ENCODE measurements around the gene CASQ2.
"Not testable (repeated sequence)": the region's sequence is repeated elsewhere in the genome, so short reads cannot be mapped to it uniquely, and the experiment has no call there.

The CASQ2 gene

DNA sequence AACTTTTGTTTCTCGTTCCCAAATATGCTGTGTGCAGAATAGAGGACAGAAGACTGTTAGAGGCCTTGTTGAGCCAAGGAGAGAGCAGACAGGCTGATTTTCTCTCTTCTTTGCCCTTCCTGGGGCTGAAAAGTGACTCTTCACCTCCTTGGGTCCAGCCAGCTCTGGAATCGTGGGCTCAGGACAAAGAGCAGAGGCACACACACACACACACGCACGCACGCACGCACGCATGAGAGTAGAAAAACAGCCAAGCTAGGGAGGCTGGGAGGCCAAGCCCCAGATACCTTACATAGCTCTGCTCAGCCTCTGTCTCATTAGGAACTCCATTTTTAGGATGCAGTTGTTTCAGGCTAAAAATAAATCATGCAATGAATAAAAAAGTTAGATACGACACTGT is at the start of gene CASQ2:
TSS of gene CASQ2 (minus strand) at position 166 of the 400 bp plus-strand sequence. CDS start 173 bp downstream, outside the sequence.
- DNase-seq, result no peak

DNA sequence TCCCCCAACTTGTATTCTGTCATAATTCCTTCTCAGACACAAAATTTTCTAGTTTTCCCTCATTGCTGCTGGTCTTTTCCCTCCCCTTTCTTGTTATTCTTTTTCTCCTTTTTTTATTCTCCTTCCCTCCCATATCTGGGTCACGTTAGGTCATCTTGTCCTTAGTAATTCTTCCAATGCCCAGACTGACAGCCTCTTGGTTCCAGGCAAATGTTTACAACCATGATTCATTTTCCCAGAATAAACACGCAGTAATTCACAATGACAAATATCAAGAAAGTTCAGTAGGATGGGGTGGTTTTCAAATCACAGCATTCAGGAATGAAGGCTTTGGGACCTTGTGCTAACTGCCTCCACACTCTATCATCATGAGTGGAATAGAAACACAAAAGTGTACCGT is 47.2 kb upstream of the CASQ2 start:
- no peak for DNase-seq

DNA sequence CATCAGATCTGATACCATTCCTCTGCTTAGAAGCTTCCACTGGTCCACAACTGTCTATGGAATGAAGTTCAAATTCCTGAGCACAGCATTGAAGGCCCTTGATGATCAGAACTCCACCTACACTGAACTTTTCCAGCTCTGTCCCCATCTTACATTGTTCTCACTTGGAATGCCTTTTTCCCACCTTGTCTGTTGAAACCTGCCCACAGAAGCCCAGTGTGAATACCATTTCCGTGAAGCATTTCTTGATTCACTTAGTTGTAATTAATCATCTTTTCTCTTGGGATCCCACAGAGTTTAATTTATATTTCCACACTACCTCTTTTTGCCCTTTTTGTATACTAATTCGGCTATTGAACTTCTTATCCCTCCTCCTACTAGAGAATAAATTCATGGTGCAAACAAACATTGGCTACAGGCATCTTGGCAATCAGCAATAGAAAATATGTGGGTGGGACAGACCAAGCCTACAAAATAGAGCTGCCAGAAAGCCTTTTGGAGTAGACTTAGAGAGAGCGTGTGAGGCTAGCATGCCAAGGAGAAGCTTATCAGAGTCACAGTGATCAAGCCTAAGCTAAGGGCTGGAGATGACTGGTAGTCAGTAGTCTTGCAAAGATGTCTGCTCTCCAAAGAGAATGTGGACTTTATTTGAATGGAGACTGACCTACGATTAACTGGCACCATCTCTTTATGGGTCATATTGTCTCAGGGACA is 46.3 kb upstream of the CASQ2 start:
- DNase-seq, result no peak

DNA sequence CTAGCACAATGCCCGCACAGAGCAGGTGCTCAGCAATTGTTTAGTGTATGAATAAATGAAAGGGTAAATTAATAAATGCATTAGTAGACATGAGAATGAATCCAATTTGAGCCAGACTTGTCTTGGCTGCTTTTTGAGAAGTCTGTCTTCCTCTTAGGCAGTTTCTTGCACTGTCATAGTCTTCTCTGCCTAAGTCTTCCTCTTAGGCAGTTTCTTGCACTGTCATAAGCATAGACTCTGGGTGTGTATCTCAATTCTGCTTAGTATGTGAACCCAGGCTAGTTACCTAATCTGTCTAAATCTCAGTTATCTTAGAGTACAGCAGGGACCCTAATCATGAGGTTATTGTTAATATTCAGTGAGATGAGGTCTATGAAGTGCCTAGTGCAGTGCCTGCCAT is 45.2 kb upstream of the CASQ2 start:
- DNase-seq, result no peak

DNA sequence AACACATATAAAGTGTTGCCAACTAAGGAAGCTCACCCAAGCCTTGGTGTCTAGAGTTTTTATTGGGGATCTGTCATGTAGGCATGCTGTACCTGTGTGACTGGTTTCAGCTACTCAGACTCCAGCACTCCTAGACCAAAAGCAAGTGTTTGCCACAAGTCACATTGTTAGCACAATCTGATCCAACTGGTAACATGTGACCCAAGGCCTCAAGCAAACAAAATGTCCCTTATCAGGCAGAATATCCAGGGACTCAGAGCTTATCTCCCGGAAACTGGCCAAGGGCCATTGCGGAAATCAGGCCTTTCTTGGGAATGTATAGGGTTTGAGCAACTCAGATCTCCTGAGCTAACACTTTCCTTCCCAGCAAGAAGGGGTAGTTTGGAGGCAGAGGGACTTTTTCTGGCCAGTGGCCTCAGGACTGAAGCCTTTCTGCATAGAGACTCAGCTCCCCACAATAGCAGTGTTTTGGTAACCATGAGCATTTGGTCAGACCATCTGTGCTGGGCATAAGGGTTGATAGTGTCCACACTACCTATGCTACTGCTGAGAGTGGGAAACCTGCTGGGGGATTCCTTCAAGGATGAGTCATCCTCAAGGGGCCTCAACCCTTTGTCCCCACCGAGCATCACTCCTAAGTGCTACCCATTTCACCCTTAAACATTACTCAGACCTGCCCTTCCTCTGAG is 42.8 kb upstream of the CASQ2 start:
- DNase-seq, result no peak

DNA sequence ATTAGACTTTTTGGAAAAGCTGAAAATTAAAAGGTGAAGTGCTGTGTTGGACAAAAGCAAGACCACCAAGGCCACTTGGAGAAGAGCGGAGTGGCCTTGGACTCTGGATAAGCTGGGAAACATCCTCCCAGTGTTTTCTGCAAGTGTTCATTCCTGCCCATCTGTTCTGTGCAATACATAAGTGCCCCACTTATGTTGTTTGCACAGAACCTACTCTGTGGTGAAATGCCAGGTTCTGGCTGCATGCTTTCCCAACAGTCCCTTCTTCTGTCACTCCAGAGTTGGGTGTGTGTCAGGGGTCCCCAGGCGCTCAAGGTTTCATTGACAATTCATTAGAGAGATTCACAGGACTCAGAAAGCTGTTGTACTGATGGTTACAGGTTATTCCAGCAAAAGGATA is 42.1 kb upstream of the CASQ2 start:
- peak; percentile 47 for DNase-seq

DNA sequence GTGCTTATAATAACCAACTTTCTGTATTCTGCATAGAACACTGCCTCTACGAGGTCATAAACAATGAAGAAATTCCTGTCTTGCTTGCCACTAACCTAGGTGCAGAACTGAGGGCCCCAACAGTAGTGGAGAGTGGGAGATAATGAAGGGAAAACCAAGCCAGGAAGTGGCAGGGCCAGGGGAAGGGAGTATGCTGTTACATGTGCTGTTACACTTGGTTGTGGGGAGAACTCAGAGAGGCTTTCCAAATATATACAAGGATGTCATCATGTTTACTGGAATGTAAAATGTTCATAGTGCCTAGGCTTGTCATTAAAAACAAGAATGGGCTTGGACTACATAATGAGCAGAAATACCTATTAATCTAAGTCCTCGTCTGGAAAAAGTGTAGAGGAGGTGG is 41.3 kb upstream of the CASQ2 start:
- DNase-seq, result no peak

DNA sequence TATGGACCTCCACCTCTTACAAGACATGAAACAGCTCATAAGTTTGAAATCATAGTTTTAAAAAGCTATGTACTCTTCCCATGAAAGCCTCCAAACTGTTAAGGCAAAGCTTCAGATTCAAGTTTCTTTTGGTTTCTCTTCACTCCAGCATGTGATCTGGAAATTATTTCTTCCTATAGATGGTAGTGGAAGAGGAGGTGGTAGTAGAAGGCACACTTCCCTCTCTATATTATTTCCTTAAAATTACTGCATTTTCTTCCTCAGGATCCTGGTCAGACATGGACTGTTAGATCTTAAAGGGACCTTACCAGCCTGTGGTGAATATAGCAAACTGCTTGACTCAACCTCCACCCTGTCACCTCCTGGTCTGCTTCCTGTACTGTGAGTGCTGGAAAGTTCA is 40.6 kb upstream of the CASQ2 start:
- no peak for DNase-seq

DNA sequence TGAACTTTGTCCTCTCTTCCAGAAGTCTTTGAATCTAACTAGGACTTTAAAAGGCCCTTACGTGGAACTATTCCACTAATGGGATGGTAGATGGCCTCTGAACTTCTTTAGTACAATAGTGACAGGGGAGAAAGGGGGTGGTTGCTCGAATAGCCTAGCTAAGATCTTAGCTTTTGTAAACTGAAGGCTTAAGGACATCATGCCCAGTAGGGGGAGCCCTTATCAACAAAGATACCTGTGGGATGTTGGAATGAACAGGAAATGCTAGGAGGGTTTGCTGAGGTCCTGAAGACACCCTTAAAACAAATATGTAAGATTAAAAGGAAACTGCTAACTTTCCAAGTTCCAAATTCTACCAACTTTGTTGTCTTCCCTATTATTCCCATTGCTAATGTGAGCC is 39.2 kb upstream of the CASQ2 start:
- peak; percentile 65 for DNase-seq

DNA sequence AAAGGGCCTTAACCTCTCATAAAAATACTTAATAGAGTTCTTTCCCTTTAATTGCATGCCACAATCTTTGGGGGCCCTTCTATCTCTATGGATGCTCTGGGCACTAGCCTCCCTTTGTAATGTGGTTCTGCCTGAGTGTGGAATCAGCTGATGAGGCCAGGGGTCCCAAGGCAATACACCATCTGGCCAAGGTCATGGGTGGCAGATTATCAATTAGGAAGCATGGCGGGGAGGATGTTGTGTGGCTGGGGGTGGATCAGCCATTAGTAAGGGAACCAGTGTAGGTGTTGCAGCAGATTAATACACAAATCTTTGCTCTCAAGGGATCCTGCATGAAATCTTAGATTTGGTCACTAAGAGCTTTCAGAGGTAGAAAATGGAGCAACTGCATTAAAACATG is 37.1 kb upstream of the CASQ2 start:
- DNase-seq, result no peak

DNA sequence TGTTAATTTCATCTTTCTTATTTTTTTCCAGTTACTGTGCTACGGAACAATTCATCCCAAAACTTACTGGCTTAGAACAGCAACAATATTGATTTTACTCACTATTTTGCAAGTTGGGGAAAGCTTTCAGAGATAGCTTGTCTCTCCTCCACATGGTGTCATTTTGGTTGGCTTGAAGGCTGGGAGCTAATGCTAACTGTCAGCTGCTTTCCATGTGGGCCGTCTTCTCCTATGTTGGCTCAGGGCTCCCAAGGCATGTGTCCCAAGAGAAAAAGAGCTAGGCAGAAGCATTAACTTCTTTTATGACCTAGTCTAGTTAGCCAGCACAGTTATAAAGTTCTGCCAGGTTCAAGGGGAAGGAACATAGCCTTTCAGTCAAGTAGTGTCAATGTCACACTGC is 33.9 kb upstream of the CASQ2 start:
- no peak for DNase-seq

DNA sequence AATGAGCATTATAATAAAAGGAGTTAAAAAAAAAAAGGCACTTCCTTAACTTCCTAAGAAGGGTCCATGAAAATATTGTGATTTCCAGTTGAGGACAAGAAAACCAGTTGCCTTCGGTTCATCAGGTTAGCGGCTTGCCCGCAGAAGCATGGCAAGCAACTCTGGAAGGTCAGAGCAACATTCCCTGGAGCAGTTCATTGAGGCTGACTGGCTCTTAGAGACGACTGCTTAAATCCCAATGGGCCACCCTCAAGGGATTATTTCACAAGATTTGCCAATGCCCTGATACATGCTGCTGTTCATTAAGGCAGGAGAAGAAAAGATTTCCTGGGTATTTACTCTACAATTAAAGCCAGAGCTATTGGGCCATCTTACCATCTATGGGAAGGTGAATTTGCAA is 29.0 kb upstream of the CASQ2 start:
- no peak for DNase-seq

DNA sequence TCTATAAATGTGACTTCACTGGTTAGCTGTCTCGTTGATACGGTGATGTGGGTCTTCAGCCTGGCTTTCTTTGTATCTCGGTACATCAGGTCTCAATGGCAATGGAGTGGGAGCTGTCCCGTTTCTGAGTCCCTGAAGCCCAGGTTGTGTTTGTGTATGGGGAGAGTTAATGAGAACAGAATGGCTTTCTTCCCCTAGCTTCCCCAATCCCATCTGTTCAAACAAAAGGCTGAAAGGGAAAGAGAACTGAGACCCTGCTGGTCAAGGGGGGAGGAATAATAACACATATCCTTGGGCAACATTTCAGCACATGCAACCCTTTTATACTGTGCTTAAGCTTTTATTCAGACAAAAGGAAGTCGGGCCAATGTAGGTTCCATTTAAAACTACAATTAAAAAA is 28.4 kb upstream of the CASQ2 start:
- no peak for DNase-seq

DNA sequence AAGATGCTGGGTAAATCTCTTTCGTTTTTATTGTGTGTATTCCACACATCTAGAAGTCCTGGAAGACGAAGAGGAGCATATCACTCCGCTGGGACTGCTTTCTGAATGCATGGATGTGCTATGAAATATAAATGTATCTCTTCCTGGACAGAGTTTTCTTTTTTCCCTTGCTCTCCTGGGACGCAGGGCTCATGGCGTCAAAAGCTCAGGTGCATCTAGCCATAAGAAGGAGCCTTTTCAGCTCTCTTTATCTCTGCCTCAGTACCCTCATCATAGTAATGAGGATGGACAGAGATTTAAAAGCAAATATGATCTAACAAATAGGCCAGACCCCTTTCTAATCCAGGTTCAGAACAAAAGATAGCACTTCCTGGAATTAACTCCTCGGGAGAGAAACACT is 27.5 kb upstream of the CASQ2 start:
- DNase-seq, result no peak

DNA sequence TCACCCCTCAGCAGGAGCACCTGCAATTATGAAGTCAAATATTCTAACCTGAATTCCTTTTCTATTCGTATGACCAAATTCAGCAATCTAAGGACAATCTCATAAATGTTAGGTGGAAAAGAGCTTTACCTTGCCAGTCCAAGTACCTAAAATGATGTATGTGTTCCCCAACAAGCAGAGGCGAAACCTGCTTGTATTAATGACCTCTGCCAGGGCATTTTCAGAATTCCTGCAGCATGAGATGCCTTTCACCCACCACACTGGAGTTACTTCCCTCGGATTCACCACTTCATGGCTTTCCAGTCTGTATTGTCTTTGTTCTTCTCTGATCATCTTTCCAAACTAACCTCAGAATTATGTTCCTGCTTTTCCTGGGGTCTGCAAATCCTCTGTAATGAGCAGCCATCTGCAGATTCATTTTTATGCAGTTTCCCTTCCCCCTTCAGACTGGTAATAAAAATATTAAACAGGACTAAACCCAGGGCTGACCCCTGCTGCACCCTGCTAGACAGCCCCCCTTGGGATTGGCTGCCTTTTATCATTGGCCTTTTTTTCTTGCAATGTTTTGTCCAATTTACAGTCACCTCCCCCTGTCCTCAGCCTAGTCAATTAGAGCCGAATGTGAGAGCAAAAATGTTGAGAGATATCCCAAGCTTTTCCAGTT is 26.6 kb upstream of the CASQ2 start:
- DNase-seq, result no peak

DNA sequence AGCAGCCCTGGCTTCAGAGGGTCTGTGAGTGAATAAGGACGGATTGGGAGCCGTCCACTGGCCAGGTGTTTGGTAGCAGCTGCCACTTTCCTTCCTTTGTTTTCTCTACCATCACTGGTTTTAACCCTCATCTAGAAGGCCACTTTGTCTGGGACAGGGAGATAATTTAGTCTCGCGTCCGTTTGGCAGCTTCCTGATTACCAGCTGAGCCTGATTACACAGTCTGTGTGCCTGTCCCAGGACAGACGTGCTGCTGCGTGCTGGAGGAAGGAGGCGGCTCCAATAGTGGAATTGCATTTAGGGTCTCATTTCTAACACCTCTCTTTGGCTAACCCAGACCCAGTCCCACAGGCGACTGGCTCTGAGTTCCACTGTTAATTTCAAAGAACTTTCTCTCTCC is 24.6 kb upstream of the CASQ2 start:
- DNase-seq, result no peak

DNA sequence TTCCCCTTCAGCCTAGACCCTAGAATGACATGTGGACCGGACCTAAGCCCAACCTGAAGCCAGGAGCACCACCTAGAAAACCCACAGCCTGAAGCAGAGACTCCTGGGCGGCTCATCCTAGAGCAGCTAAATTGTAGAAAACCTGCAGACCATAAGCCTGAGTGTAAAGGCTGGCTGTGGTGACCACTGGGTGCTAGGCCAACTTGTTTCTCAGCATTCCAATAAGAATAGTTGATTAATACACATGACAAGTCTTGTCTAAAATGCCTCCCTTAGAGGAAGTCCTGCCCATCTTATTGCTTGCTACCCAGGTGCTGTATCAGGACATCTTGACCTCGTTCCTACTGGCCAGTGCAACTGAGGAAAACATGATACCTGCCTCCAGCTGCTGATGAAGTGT is 23.3 kb upstream of the CASQ2 start:
- no peak for DNase-seq

DNA sequence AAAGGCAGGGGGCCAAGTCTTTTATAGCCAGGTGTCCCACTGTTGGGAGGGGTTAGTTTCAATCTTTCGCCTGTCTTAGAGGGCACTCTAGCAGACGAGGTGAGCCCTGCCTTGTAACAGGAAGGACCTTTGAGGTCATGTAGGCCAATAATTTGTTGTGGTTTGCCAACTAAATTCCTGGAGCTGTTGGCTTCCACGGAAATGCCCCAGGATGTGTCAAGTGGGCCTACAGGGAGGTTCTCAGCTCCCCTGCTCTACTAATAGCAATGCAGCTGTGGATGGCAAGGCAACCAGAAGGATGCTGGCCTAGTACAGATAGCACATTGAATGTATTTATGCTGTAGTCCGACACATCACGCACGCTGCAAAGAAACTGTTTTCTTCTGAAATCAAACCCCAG is 22.3 kb upstream of the CASQ2 start:
- DNase-seq, result no peak

DNA sequence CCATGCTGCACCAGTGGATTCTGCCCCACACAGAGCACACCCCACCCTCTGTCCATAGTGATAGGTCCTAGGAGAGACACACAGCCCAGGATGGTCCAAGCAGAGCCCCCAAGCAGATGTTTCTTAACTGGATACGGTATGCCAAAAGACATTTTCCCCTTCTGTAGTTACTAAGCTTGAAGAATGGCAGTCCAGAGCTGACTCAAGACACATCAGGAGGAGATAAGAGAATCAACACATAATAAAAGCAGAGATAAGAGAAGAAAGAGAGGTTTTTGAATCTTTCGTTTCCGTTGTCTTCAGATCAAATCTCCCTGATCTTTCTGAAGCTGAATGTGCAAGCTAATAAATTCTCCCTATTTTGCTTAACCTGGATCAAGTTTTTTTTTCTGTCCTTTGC is 21.8 kb upstream of the CASQ2 start:
- DNase-seq, result no peak

DNA sequence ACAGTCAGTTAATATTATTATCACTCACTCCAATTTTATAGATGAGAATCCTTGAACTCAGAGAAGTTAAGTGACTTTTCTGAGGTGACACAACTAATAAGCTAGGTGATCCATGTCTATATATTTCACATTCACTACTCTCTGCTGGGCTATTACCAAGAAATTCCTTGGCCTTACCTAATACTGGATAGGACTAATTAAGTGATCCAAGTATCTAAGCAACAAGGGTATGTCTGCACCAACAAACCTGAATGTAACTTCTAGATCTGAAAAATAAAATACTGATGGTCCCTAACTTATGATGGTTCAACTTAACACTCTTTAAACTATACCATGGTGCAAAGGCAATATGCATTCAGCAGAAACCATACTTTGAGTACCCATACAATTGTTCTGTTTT is 14.8 kb upstream of the CASQ2 start:
- no peak for DNase-seq

DNA sequence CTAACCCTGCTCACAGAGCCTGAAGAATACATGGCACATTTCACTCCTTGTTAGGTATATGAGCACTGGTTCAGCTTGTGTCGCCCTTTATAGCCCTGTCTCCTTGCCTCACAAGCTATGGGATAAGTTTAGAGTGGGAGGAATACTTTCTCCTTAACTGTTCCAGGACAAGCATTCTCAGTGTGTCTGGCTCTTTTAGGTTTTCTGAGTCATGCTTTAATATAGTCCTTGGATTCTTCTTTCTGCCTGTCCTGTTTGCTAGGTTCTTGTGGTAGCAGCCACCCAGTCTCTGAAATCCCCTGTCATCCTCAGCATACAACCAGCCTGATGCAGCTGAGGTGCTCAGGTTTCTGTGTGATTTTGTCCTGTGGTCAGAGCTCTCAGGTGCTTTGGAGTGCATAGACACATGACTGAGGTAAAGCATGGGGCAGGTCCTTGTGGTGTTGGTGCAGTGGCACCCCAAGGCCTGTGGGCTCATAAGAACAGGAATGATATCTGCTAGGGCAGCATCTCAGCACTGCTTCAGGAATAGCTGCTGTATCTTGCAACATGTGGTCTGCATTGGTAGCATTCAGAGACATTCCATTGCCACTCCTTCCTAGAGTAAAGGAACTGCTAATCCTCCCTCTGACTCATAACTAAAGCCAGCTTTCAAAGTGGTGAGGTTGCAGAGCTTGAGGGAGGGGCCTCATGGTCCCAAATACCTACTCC is 14.2 kb upstream of the CASQ2 start:
- no peak for DNase-seq

DNA sequence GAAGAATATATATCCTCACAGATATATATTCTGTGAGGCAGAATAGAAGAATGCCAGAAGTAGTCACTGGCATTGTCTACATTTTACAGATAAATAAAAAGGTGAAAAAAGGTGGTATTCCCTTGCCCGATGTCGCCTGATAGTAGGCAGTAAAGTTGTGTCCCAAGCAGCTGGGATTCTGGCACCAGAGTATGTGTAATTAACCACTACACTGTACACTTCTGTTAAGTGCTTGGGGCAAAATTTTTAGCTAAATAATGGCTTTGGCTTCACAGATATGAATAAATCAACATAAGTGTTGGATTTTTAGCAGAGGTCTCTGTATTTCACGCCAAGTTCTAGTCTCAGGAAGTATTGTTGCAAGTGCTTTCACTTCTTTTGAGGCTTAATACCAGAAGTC is 13.3 kb upstream of the CASQ2 start:
- DNase-seq, result no peak

DNA sequence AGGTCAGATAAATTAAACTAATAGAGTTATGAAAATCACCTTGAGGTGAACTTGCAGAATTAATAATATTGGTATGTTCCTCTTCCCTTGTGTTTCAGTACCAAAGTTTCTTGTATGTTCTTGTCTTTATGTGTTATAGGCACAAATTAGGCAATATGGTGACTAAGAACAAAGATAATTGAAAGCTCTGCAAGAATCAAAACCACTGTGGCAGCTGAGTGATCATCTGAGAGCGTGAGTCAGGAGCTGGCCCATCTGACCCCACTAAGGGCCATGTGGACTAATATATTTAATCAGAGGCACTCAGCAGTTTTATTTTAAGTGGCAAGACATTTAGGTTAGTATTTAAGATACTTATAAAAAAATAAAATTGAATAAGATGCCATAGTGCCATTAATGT is 12.8 kb upstream of the CASQ2 start:
- DNase-seq, result no peak

DNA sequence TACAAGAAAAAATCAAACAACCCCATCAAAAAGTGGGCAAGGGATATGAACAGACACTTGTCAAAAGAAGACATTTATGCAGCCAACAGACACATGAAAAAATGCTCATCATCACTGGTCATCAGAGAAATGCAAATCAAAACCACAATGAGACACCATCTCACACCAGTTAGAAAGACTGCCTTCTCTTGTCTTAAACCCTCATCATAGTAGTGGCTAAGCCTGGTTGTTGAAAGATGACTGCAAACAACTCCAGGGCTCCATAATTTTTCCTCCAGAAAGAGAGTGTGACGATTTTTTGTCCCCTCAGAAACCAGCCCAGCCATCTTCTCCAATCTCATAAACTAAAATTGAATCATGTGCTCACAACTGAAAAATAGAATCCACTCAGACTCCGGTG is 12.1 kb upstream of the CASQ2 start:
- DNase-seq, result not testable (repeated sequence)
